Measurements from ENCODE around the gene KIF18A.

DNA sequence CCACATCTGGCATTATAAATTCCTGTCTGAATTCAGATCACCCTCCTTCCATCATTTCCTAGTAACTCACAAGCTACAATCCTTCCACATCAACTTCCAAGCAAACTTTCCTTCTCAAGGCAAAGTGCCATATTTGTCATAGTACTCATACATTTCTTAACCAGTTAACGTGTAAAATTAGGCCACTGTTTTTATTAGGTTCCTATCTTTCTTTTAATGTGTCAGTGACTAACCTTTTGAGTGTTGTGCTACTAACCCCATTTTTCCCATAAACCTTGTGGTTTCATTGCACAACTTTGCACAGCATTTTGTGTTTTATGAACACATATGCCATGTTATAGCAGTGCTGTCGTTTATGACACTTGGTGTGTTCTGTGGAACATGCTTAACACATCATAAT is 90.1 kb downstream of the KIF18A start:
- TF ChIP-seq, protein P1, sequence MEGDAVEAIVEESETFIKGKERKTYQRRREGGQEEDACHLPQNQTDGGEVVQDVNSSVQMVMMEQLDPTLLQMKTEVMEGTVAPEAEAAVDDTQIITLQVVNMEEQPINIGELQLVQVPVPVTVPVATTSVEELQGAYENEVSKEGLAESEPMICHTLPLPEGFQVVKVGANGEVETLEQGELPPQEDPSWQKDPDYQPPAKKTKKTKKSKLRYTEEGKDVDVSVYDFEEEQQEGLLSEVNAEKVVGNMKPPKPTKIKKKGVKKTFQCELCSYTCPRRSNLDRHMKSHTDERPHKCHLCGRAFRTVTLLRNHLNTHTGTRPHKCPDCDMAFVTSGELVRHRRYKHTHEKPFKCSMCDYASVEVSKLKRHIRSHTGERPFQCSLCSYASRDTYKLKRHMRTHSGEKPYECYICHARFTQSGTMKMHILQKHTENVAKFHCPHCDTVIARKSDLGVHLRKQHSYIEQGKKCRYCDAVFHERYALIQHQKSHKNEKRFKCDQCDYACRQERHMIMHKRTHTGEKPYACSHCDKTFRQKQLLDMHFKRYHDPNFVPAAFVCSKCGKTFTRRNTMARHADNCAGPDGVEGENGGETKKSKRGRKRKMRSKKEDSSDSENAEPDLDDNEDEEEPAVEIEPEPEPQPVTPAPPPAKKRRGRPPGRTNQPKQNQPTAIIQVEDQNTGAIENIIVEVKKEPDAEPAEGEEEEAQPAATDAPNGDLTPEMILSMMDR (IDR thresholded peaks at IDR 0.05; ENCODE audit: poor library complexity): no peak
- TF ChIP-seq EZH2phosphoT487 (IDR thresholded peaks at IDR 0.05; ENCODE audit: low read depth, severe bottlenecking, unreplicated experiment): no peak
- no peak for TF ChIP-seq EZH2 (IDR thresholded peaks at IDR 0.05; ENCODE audit: borderline replicate concordance)
